GM06990 (cell line): Measurements from ENCODE around the gene SUSD1.

Experiments
- DNase-seq: peaks from one replicate; pipeline ENCODE4 v3.0.0-alpha.2; 2011; ENCODE audit not compliant: insufficient read length; ENCODE audit errors: extremely low read depth
- H3K27me3 ChIP-seq: replicated peaks from 2 replicates; pipeline ENCODE4 v1.6.0; 2011; ENCODE audit warnings: low read length; ENCODE audit not compliant: control insufficient read depth, insufficient read depth
- H3K36me3 ChIP-seq: 2 replicates; pipeline ENCODE4 v1.5.1; 2011; ENCODE audit warnings: low read length; ENCODE audit not compliant: control insufficient read depth, insufficient read depth
- H3K4me3 ChIP-seq: replicated peaks from 2 replicates; pipeline ENCODE4 v1.5.1; 2011; ENCODE audit warnings: low read depth, mild to moderate bottlenecking, control low read depth, low read length
- CTCF ChIP-seq: IDR thresholded peaks from 2 replicates; pipeline ENCODE4 v1.5.1; 2011; ENCODE audit warnings: low read length, control low read depth, mild to moderate bottlenecking, inconsistent platforms; ENCODE audit not compliant: insufficient read depth, poor library complexity, severe bottlenecking

The SUSD1 gene

GRCh38 chr9:112049811-112050516 lies 125.1 kb downstream of the SUSD1 start:
- no peaks in the 10 kb centered on the region for H3K27me3 ChIP-seq
- TF ChIP-seq CTCF = no peak
- H3K36me3 ChIP-seq = no peaks in the 10 kb centered on the region
- no peak for DNase-seq
- no peak overlapping the region for H3K4me3 ChIP-seq

DNA sequence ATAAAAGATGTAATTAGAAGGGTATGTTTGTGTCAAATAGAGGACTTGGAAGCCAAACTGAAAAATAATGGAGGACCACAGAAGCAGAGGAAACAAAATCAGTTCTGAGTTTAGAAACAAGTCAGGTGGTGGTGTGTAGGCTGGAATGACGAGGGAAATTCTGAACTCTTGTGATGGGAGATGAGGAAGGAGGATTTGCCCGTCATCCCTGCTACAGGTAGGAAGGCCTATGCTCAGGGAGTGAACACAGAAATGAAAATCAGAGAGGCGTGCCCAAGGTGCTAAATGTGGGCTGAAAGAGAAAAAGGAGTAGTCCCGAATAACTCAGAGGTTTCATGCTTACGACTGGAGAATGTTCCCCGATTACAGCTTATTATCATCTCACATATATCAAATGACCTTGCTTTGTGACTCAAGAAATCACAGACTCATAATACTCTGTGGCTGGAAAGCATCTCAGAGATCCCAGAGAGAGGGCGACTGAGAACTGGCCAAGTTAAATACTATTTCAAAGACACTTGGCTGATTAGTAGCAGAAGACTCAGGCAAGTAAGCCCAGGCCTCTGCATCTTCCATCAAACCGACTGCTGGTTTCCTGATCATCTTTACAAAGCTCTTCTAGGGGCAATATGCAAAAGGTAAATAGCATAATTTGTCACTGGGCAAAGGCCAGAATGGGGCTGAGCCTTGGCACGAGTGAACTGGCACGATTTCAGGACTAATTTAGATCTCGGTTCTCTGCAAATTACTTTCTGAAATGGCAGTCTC lies 126.0 kb downstream of the SUSD1 start:
- no peaks in the 10 kb centered on the region for H3K36me3 ChIP-seq
- DNase-seq = no peak
- TF ChIP-seq CTCF = no peak
- H3K4me3 ChIP-seq = no peak overlapping the region
- no peaks in the 10 kb centered on the region for H3K27me3 ChIP-seq

DNA sequence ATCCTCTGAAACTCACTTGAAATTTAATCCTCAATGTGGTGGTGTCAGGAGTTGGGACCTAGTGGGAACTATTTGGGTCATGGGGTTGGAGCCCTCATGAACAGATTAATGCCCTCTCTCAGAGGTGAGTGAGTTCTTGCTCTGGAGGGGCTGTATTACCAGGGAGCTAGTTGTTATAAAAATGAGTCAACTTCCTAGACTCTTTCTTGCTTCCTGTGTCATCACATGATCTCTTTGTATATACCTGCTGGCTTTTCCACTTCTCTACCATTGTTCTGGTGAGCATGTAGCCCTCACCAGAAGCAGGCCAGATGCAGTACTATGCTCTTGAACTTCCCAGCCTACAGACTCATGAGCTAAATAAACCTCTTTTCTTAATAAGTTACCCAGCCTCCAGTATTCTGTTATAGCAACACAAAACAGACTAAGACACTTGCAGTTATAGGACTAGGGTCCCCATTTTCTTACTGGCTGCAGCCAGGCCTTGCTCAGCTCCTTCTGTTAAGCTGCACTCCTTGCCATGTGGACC lies 127.5 kb downstream of the SUSD1 start:
- no peak for DNase-seq
- Histone ChIP-seq H3K36me3 (no peaks in the 10 kb centered on the region), H3K4me3 (no peak overlapping the region), H3K27me3 (no peaks in the 10 kb centered on the region)
- TF ChIP-seq CTCF = no peak

DNA sequence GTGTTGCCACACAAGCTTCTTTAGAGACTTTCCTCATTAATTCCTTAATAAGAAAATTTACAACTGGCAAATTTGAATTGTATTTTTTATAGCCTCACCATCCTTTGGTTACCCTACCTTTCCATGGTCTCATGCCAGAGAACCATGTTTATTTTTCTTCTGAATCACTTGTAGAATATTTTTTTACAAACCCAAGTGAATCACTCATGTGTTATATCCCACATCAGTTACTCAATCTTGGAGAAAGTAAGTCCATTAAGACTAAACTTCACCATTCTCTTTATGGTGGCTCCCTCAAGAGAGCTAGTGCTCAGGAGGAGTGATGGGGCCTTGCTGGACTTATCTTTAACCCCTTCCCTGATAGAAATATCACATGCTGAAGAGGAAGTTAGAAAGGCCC lies 128.9 kb downstream of the SUSD1 start:
- no peak for TF ChIP-seq CTCF
- no peak for DNase-seq
- Histone ChIP-seq H3K27me3 (no peaks in the 10 kb centered on the region), H3K4me3 (no peak overlapping the region), H3K36me3 (no peaks in the 10 kb centered on the region)

GRCh38 chr9:112044881-112045280 lies 130.2 kb downstream of the SUSD1 start:
- H3K4me3 ChIP-seq = no peak overlapping the region
- no peak for TF ChIP-seq CTCF
- no peak for DNase-seq
- H3K27me3 ChIP-seq = no peaks in the 10 kb centered on the region
- no peaks in the 10 kb centered on the region; the same call in 1 of the 2 replicates for H3K36me3 ChIP-seq
